ES-I3 (cell line): Measurements from ENCODE around the gene C12orf42.

Experiments used
- H3K36me3 ChIP-seq: 2 replicates; pipeline ENCODE4 v1.6.1; 2013; ENCODE audit warnings: mild to moderate bottlenecking, low read length, control low read depth, moderate library complexity; ENCODE audit not compliant: insufficient read depth
- H3K4me1 ChIP-seq: 2 replicates; pipeline ENCODE4 v1.6.1; 2013; ENCODE audit warnings: mild to moderate bottlenecking, control low read depth, low read length; ENCODE audit not compliant: insufficient read depth
- H3K9ac ChIP-seq: 2 replicates; pipeline ENCODE4 v1.6.1; 2013; ENCODE audit warnings: low read depth, mild to moderate bottlenecking, low read length, moderate library complexity
- H3K9me3 ChIP-seq: 2 replicates; pipeline ENCODE4 v1.6.1; 2013; ENCODE audit warnings: mild to moderate bottlenecking, low read length, moderate library complexity; ENCODE audit not compliant: control insufficient read depth, insufficient read depth

The C12orf42 gene

GRCh38 chr12:103382119-103382518 lies 113.6 kb downstream of the C12orf42 start:
- no peaks in the 10 kb centered on the region for H3K4me1 ChIP-seq
- no peak overlapping the region for H3K9ac ChIP-seq
- H3K36me3 ChIP-seq = no peaks in the 10 kb centered on the region
- no peaks in the 10 kb centered on the region for H3K9me3 ChIP-seq

GRCh38 chr12:103379670-103380069 lies 116.1 kb downstream of the C12orf42 start:
- no peaks in the 10 kb centered on the region for H3K9me3 ChIP-seq
- H3K4me1 ChIP-seq = no peaks in the 10 kb centered on the region
- H3K9ac ChIP-seq = no peak overlapping the region
- H3K36me3 ChIP-seq = no peaks in the 10 kb centered on the region

GRCh38 chr12:103373088-103373523 lies 122.7 kb downstream of the C12orf42 start:
- H3K9ac ChIP-seq = no peak overlapping the region
- H3K9me3 ChIP-seq = no peaks in the 10 kb centered on the region
- H3K36me3 ChIP-seq = no peaks in the 10 kb centered on the region
- no peaks in the 10 kb centered on the region for H3K4me1 ChIP-seq

- no peak overlapping the region for H3K9ac ChIP-seq
- no peaks in the 10 kb centered on the region for H3K9me3 ChIP-seq
- no peaks in the 10 kb centered on the region for H3K36me3 ChIP-seq
- H3K4me1 ChIP-seq = no peaks in the 10 kb centered on the region
Observed at GRCh38 chr12:103369929-103370328, 125.8 kb downstream of the C12orf42 start.

- Histone ChIP-seq H3K9me3 (no peaks in the 10 kb centered on the region), H3K4me1 (no peaks in the 10 kb centered on the region), H3K36me3 (no peaks in the 10 kb centered on the region), H3K9ac (no peak overlapping the region)
Observed at GRCh38 chr12:103368167-103368566, 127.6 kb downstream of the C12orf42 start.

GRCh38 chr12:103354403-103354802 lies 141.4 kb downstream of the C12orf42 start:
- no peak overlapping the region for H3K9ac ChIP-seq
- no peaks in the 10 kb centered on the region for H3K4me1 ChIP-seq
- H3K9me3 ChIP-seq = no peaks in the 10 kb centered on the region
- no peaks in the 10 kb centered on the region for H3K36me3 ChIP-seq

GRCh38 chr12:103353913-103354312 lies 141.9 kb downstream of the C12orf42 start:
- no peak overlapping the region for H3K9ac ChIP-seq
- H3K36me3 ChIP-seq = no peaks in the 10 kb centered on the region
- H3K4me1 ChIP-seq = no peaks in the 10 kb centered on the region
- H3K9me3 ChIP-seq = no peaks in the 10 kb centered on the region

GRCh38 chr12:103350116-103350515 lies 145.7 kb downstream of the C12orf42 start:
- no peaks in the 10 kb centered on the region for H3K36me3 ChIP-seq
- no peaks in the 10 kb centered on the region for H3K9me3 ChIP-seq
- no peaks in the 10 kb centered on the region for H3K4me1 ChIP-seq
- H3K9ac ChIP-seq = no peak overlapping the region

- H3K9me3 ChIP-seq = no peaks in the 10 kb centered on the region
- no peaks in the 10 kb centered on the region for H3K4me1 ChIP-seq
- no peak overlapping the region for H3K9ac ChIP-seq
- no peaks in the 10 kb centered on the region for H3K36me3 ChIP-seq
Observed at GRCh38 chr12:103348935-103349334, 146.8 kb downstream of the C12orf42 start.

- H3K9me3 ChIP-seq = no peaks in the 10 kb centered on the region; the same call in 1 of the 2 replicates
- H3K36me3 ChIP-seq = no peaks in the 10 kb centered on the region
- H3K9ac ChIP-seq = no peak overlapping the region
- no peaks in the 10 kb centered on the region for H3K4me1 ChIP-seq
Observed at GRCh38 chr12:103336940-103337339, 158.8 kb downstream of the C12orf42 start.

GRCh38 chr12:103334466-103334865 lies 161.3 kb downstream of the C12orf42 start:
- Histone ChIP-seq H3K36me3 (no peaks in the 10 kb centered on the region), H3K9ac (no peak overlapping the region), H3K4me1 (no peaks in the 10 kb centered on the region), H3K9me3 (no peaks in the 10 kb centered on the region)

GRCh38 chr12:103333676-103334075 lies 162.1 kb downstream of the C12orf42 start:
- Histone ChIP-seq H3K36me3 (no peaks in the 10 kb centered on the region), H3K4me1 (no peaks in the 10 kb centered on the region), H3K9ac (no peak overlapping the region), H3K9me3 (no peaks in the 10 kb centered on the region)

- no peak overlapping the region for H3K9ac ChIP-seq
- no peaks in the 10 kb centered on the region for H3K36me3 ChIP-seq
Observed at GRCh38 chr12:103331643-103332042, 164.1 kb downstream of the C12orf42 start.

GRCh38 chr12:103330672-103331071 lies 165.1 kb downstream of the C12orf42 start:
- Histone ChIP-seq H3K9ac (no peak overlapping the region), H3K36me3 (no peaks in the 10 kb centered on the region), H3K9me3 (no peaks in the 10 kb centered on the region), H3K4me1 (no peaks in the 10 kb centered on the region)

More at GRCh38 chr12:103331643-103332042, 164.1 kb downstream of the C12orf42 start:
- no peaks in the 10 kb centered on the region for H3K4me1 ChIP-seq
- H3K9me3 ChIP-seq = no peaks in the 10 kb centered on the region

- H3K9me3 ChIP-seq = no peaks in the 10 kb centered on the region
- H3K36me3 ChIP-seq = no peaks in the 10 kb centered on the region
- no peaks in the 10 kb centered on the region for H3K4me1 ChIP-seq
- H3K9ac ChIP-seq = no peak overlapping the region
Observed at GRCh38 chr12:103327676-103328075, 168.1 kb downstream of the C12orf42 start.

GRCh38 chr12:103326190-103326589 lies 169.6 kb downstream of the C12orf42 start:
- Histone ChIP-seq H3K9me3 (no peaks in the 10 kb centered on the region), H3K4me1 (no peaks in the 10 kb centered on the region), H3K36me3 (no peaks in the 10 kb centered on the region), H3K9ac (no peak overlapping the region)
